Neural cell (in vitro differentiated cells): Measurements from ENCODE around the gene CDH19. TPM values are rescaled to one million over a fixed set of nuclear protein-coding genes. Genes with fewer than 3 reads are reported as not detected.

Source experiments
- H2AFZ ChIP-seq: fragments of 200-600, 300-800 bp; sonication (generic), shearing (Covaris generic); 2 replicates; pipeline ENCODE4 v1.6.0; 2014; ENCODE audit warnings: low read depth, mild to moderate bottlenecking, antibody characterized with exemption, low read length, moderate library complexity
- H3F3A ChIP-seq: fragments of 200-600 bp; shearing (Covaris generic); 2 replicates; pipeline ENCODE4 v1.6.1; 2016; ENCODE audit warnings: mild to moderate bottlenecking, moderate library complexity, mixed read lengths, antibody characterized with exemption, low read length; ENCODE audit not compliant: insufficient read depth, poor library complexity, severe bottlenecking
- H3K27ac ChIP-seq: fragments of 200-600, 300-800 bp; sonication (generic), shearing (Covaris generic); 2 replicates; pipeline ENCODE4 v1.5.1; 2014; ENCODE audit warnings: mild to moderate bottlenecking, low read length, moderate library complexity
- H3K27me3 ChIP-seq: fragments of 300-800, 200-600 bp; sonication (generic), shearing (Covaris generic); 2 replicates; pipeline ENCODE4 v1.6.0; 2014; ENCODE audit warnings: mild to moderate bottlenecking, low read depth, low read length, moderate library complexity; ENCODE audit not compliant: insufficient read depth
- H3K36me3 ChIP-seq: fragments of 300-800, 200-600 bp; sonication (generic), shearing (Covaris generic); 2 replicates; pipeline ENCODE4 v1.5.1; 2014; ENCODE audit warnings: mild to moderate bottlenecking, antibody characterized with exemption, low read length, moderate library complexity; ENCODE audit not compliant: insufficient read depth
- H3K4me2 ChIP-seq: fragments of 300-800, 200-600 bp; sonication (generic), shearing (Covaris generic); 2 replicates; pipeline ENCODE4 v1.6.0; 2014; ENCODE audit warnings: mild to moderate bottlenecking, low read length
- H3K4me3 ChIP-seq: fragments of 300-800, 200-600 bp; sonication (generic), shearing (Covaris generic); 2 replicates; pipeline ENCODE4 v1.5.1; 2014; ENCODE audit warnings: mild to moderate bottlenecking, low read length, moderate library complexity
- H3K79me2 ChIP-seq: fragments of 200-600 bp; shearing (Covaris generic); replicated peaks from 2 replicates; pipeline ENCODE4 v1.6.0; 2014; ENCODE audit warnings: mild to moderate bottlenecking, low read length, moderate library complexity; ENCODE audit not compliant: insufficient read depth
- H3K9ac ChIP-seq: fragments of 300-800, 200-600 bp; sonication (generic), shearing (Covaris generic); 2 replicates; pipeline ENCODE4 v1.6.1; 2016; ENCODE audit warnings: mild to moderate bottlenecking, low read length, mixed read lengths
- H3K9me2 ChIP-seq: fragments of 200-600 bp; shearing (Covaris generic); 2 replicates; pipeline ENCODE4 v1.6.1; 2016; ENCODE audit warnings: mild to moderate bottlenecking, low read length, mixed read lengths; ENCODE audit not compliant: insufficient read depth
- H3K9me3 ChIP-seq: fragments of 200-600, 300-800 bp; sonication (generic), shearing (Covaris generic); 2 replicates; pipeline ENCODE4 v1.6.1; 2016; ENCODE audit warnings: mild to moderate bottlenecking, mixed run types, low read length, moderate library complexity, mixed read lengths
- H4K20me1 ChIP-seq: fragments of 200-600 bp; shearing (Covaris generic); 2 replicates; pipeline ENCODE4 v1.6.1; 2016; ENCODE audit warnings: mild to moderate bottlenecking, mixed run types; ENCODE audit not compliant: insufficient read depth
- EP300 ChIP-seq: fragments of 450-650 bp; conservative IDR thresholded peaks from 2 replicates; pipeline ENCODE4 v1.6.1; 2014; ENCODE audit warnings: antibody characterized with exemption, mild to moderate bottlenecking, moderate library complexity; ENCODE audit not compliant: poor library complexity, severe bottlenecking
- EZH2 ChIP-seq: fragments of 200-600, 300-800 bp; shearing (Covaris generic), sonication (generic); IDR thresholded peaks from 2 replicates; pipeline ENCODE4 v1.6.1; 2014; ENCODE audit warnings: antibody characterized with exemption, low read length, borderline replicate concordance, mild to moderate bottlenecking; ENCODE audit not compliant: insufficient read depth, poor library complexity, severe bottlenecking
- MXI1 ChIP-seq: fragments of 450-650 bp; conservative IDR thresholded peaks from 2 replicates; pipeline ENCODE4 v1.6.1; 2014; ENCODE audit warnings: antibody characterized with exemption, mild to moderate bottlenecking; ENCODE audit not compliant: poor library complexity, severe bottlenecking
- POLR2AphosphoS5 ChIP-seq: IDR thresholded peaks from 2 replicates; pipeline ENCODE4 v1.6.1; 2012
- RAD21 ChIP-seq: fragments of 450-650 bp; conservative IDR thresholded peaks from 2 replicates; pipeline ENCODE4 v1.6.1; 2014; ENCODE audit warnings: antibody characterized with exemption, mild to moderate bottlenecking, moderate library complexity
- SMC3 ChIP-seq: fragments of 450-650 bp; conservative IDR thresholded peaks from 2 replicates; pipeline ENCODE4 v1.6.1; 2014; ENCODE audit warnings: antibody characterized with exemption, mild to moderate bottlenecking, moderate library complexity; ENCODE audit not compliant: poor library complexity
- TAF1 ChIP-seq: IDR thresholded peaks from 2 replicates; pipeline ENCODE4 v1.6.1; 2012; ENCODE audit warnings: low read depth
- polyA plus RNA-seq: library from polyadenylated mRNA; depleted of rRNA; stranded (reverse); fragments of >200 nt; gene quantifications from 2 replicates; pipeline ENCODE4 v1.2.3, GENCODE V29; 2014
- TF ChIP-seq, protein P1 (sequence below): IDR thresholded peaks from 2 replicates; pipeline ENCODE4 v1.6.1; 2012; ENCODE audit warnings: borderline replicate concordance
- TF ChIP-seq, protein P2 (sequence below): fragments of 450-650 bp; IDR thresholded peaks from 2 replicates; pipeline ENCODE4 v1.5.1; 2014; ENCODE audit warnings: antibody characterized with exemption, mild to moderate bottlenecking, moderate library complexity; ENCODE audit not compliant: poor library complexity, severe bottlenecking

CDH19 gene
- polyA plus RNA-seq, 1 donor from 2014 or later, result 0.11 TPM

DNA sequence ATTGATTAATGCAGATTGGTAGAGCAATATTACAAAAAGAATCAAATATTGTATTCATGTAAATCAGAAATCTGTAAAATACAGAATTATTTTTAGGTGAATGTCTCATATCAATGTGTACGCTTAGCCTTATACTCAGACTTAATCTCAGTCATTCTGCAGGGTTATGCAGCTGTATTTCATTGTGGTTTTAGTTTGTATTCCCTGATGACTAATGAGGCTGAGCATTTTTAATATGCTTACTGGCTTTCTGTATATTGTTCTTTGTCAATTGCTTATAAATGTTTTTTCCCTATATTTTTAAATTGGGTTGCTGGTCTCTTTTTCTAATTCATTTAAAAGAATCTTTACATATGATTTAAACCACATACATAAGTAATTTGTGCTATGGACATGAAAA lies 50.1 kb downstream of the CDH19 start:
- Histone ChIP-seq H3K27ac (no peak overlapping the region), H3F3A (no peaks in the 10 kb centered on the region), H3K9me2 (no peaks in the 10 kb centered on the region), H3K9ac (no peak overlapping the region), H4K20me1 (no peaks in the 10 kb centered on the region), H3K27me3 (no peaks in the 10 kb centered on the region), H3K4me2 (no peak overlapping the region), H3K36me3 (no peaks in the 10 kb centered on the region), H3K9me3 (no peaks in the 10 kb centered on the region), H3K4me3 (no peak overlapping the region), H2AFZ (no peak overlapping the region), H3K79me2 (no peaks in the 10 kb centered on the region)
- TF ChIP-seq POLR2AphosphoS5, result no peak
- TF ChIP-seq TAF1, result no peak
- TF ChIP-seq, protein P1, sequence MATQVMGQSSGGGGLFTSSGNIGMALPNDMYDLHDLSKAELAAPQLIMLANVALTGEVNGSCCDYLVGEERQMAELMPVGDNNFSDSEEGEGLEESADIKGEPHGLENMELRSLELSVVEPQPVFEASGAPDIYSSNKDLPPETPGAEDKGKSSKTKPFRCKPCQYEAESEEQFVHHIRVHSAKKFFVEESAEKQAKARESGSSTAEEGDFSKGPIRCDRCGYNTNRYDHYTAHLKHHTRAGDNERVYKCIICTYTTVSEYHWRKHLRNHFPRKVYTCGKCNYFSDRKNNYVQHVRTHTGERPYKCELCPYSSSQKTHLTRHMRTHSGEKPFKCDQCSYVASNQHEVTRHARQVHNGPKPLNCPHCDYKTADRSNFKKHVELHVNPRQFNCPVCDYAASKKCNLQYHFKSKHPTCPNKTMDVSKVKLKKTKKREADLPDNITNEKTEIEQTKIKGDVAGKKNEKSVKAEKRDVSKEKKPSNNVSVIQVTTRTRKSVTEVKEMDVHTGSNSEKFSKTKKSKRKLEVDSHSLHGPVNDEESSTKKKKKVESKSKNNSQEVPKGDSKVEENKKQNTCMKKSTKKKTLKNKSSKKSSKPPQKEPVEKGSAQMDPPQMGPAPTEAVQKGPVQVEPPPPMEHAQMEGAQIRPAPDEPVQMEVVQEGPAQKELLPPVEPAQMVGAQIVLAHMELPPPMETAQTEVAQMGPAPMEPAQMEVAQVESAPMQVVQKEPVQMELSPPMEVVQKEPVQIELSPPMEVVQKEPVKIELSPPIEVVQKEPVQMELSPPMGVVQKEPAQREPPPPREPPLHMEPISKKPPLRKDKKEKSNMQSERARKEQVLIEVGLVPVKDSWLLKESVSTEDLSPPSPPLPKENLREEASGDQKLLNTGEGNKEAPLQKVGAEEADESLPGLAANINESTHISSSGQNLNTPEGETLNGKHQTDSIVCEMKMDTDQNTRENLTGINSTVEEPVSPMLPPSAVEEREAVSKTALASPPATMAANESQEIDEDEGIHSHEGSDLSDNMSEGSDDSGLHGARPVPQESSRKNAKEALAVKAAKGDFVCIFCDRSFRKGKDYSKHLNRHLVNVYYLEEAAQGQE, result no peak
- no peak for TF ChIP-seq EP300
- TF ChIP-seq, protein P2, sequence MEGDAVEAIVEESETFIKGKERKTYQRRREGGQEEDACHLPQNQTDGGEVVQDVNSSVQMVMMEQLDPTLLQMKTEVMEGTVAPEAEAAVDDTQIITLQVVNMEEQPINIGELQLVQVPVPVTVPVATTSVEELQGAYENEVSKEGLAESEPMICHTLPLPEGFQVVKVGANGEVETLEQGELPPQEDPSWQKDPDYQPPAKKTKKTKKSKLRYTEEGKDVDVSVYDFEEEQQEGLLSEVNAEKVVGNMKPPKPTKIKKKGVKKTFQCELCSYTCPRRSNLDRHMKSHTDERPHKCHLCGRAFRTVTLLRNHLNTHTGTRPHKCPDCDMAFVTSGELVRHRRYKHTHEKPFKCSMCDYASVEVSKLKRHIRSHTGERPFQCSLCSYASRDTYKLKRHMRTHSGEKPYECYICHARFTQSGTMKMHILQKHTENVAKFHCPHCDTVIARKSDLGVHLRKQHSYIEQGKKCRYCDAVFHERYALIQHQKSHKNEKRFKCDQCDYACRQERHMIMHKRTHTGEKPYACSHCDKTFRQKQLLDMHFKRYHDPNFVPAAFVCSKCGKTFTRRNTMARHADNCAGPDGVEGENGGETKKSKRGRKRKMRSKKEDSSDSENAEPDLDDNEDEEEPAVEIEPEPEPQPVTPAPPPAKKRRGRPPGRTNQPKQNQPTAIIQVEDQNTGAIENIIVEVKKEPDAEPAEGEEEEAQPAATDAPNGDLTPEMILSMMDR, result no peak
- TF ChIP-seq MXI1, result no peak
- no peak for TF ChIP-seq SMC3
- no peak for TF ChIP-seq EZH2
- no peak for TF ChIP-seq RAD21

DNA sequence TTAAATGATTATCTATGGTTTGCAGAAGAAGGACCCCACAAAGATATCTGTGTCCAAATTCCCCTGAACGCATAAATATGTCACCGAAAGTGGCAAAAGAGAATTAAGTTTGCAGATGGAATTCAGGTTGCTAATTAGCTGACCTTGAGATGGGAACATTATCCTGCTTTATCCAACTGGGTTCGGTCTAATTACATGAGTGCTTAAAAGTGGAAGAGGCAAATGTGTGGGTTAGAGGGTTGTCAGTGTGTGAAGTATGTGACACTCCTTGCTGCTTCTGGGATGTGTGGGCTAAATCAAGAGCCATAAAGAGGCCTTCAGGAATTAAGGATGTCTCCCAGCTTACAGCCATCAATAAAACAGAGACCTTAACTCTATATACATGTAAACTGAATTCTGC lies 53.5 kb downstream of the CDH19 start:
- Histone ChIP-seq H3F3A (no peaks in the 10 kb centered on the region), H3K9me3 (no peaks in the 10 kb centered on the region), H3K4me3 (no peak overlapping the region), H4K20me1 (no peaks in the 10 kb centered on the region), H3K4me2 (no peak overlapping the region), H3K27ac (no peak overlapping the region), H3K79me2 (no peaks in the 10 kb centered on the region), H3K36me3 (no peaks in the 10 kb centered on the region), H2AFZ (no peak overlapping the region), H3K9me2 (no peaks in the 10 kb centered on the region), H3K27me3 (no peaks in the 10 kb centered on the region), H3K9ac (no peak overlapping the region)
- TF ChIP-seq POLR2AphosphoS5 (no peak), EZH2 (no peak), TAF1 (no peak), MXI1 (no peak), RAD21 (no peak), EP300 (no peak), SMC3 (no peak)
- TF ChIP-seq, protein P1, result no peak
- TF ChIP-seq, protein P2, result no peak
